HCT116 (cell line): Measurements from ENCODE around the gene NKPD1.

Source experiments
- SIN3A ChIP-seq: IDR thresholded peaks from 2 replicates; pipeline ENCODE4 v1.6.1; 2012; ENCODE audit warnings: low read depth
- TCF7L2 ChIP-seq: IDR thresholded peaks from 2 replicates; pipeline ENCODE4 v1.7.0; 2011; ENCODE audit warnings: borderline replicate concordance, inconsistent platforms; ENCODE audit not compliant: insufficient read depth, insufficient read length; ENCODE audit errors: extremely low read depth
- YY1 ChIP-seq: IDR thresholded peaks from 2 replicates; pipeline ENCODE4 v1.6.1; 2011; ENCODE audit warnings: low read length, low read depth, moderate library complexity, mild to moderate bottlenecking; ENCODE audit not compliant: insufficient replicate concordance; ENCODE audit errors: extremely low read depth
- TF ChIP-seq, protein P1 (sequence below), 3 experiments: fragments of 200-600 bp in 1 of 3; sonication (generic) in 1 of 3; IDR thresholded peaks in 2 of 3; conservative IDR thresholded peaks in 1 of 3; 2 replicates each; pipeline ENCODE4 v1.5.1; 2012 to 2017; ENCODE audit warnings: low read depth in 2 of 3, low read length in 2 of 3, antibody characterized with exemption in 1 of 3, borderline replicate concordance in 1 of 3, control low read depth in 1 of 3, mild to moderate bottlenecking in 1 of 3, mixed read lengths in 1 of 3, mixed run types in 1 of 3, moderate library complexity in 1 of 3; ENCODE audit not compliant: insufficient read depth in 1 of 3

DNA sequence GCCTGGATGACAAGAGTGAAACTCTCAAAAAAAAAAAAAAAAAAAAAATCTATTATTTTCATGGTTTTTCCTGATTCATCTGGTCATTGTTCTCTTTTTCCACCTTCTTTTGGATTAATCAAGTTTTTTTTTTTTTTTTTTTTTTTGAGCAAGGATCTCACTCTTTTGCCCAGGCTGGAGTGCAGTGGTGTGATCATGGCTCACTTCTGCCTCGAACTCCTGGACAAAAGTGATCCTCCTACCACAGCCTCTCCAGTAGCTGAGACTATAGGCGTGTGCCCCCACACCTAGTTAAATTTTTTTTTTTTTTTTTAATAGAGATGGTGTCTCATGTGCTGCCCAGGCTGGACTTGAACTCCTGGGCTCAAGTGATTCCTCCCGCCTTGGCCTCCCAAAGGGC, 45.5 kb upstream of the NKPD1 start:
- TF ChIP-seq YY1 (no peak), SIN3A (no peak), TCF7L2 (no peak)
- TF ChIP-seq, protein P1, sequence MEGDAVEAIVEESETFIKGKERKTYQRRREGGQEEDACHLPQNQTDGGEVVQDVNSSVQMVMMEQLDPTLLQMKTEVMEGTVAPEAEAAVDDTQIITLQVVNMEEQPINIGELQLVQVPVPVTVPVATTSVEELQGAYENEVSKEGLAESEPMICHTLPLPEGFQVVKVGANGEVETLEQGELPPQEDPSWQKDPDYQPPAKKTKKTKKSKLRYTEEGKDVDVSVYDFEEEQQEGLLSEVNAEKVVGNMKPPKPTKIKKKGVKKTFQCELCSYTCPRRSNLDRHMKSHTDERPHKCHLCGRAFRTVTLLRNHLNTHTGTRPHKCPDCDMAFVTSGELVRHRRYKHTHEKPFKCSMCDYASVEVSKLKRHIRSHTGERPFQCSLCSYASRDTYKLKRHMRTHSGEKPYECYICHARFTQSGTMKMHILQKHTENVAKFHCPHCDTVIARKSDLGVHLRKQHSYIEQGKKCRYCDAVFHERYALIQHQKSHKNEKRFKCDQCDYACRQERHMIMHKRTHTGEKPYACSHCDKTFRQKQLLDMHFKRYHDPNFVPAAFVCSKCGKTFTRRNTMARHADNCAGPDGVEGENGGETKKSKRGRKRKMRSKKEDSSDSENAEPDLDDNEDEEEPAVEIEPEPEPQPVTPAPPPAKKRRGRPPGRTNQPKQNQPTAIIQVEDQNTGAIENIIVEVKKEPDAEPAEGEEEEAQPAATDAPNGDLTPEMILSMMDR (IDR thresholded peaks at IDR 0.05 in 2 of 3, conservative IDR thresholded peaks at IDR 0.05 in 1 of 3; ENCODE audit: borderline replicate concordance in 1 of 3, insufficient read depth in 1 of 3, low read depth in 2 of 3, low read length in 2 of 3): no peak
